Nephron (organoid): ENCODE data around the gene ST3GAL4.
"Not testable (repeated sequence)": the region's sequence is repeated elsewhere in the genome, so short reads cannot be mapped to it uniquely, and the experiment has no call there.

Experiments
- H3K27ac Mint-ChIP-seq, 3 experiments: 2 replicates each; pipeline ENCODE4 v1.8.0; 2020; ENCODE audit warnings: mixed read lengths in 3 of 3, mild to moderate bottlenecking in 2 of 3, moderate library complexity in 1 of 3
- H3K27me3 Mint-ChIP-seq: 2 replicates; pipeline ENCODE4 v1.8.0; 2021; ENCODE audit warnings: low read depth, mild to moderate bottlenecking, moderate library complexity, mixed read lengths
- H3K36me3 Mint-ChIP-seq: 2 replicates; pipeline ENCODE4 v1.8.0; 2020; ENCODE audit warnings: low read depth, mixed read lengths
- H3K4me1 Mint-ChIP-seq: 2 replicates; pipeline ENCODE4 v1.8.0; 2020; ENCODE audit warnings: mixed read lengths
- H3K4me3 Mint-ChIP-seq, 3 experiments: 2 replicates each; pipeline ENCODE4 v1.8.0; 2020; ENCODE audit warnings: mild to moderate bottlenecking in 3 of 3, mixed read lengths in 3 of 3, moderate library complexity in 2 of 3
- H3K9me3 Mint-ChIP-seq: 2 replicates; pipeline ENCODE4 v1.8.0; 2020; ENCODE audit warnings: mixed read lengths
- CTCF ChIP-seq, 3 experiments: fragments of 200-600 bp; sonication (generic); IDR thresholded peaks; one replicate each; pipeline ENCODE4 v1.5.0; 2021; ENCODE audit warnings: antibody characterized with exemption in 3 of 3; ENCODE audit not compliant: unreplicated experiment in 3 of 3

ST3GAL4 gene

GRCh38 chr11:126355324-126355925 is at the start of gene ST3GAL4:
ST3GAL4 (plus strand) TSS chr11:126355686; CDS start chr11:126406156, 50,470 bp downstream.
- H3K27me3 Mint-ChIP-seq: no peaks in the 10 kb centered on the region
- H3K27ac Mint-ChIP-seq: peak within 1 kb of the TSS; percentile 77 to 95 (median 89)
- no peaks in the 10 kb centered on the region for H3K9me3 Mint-ChIP-seq
- H3K4me3 Mint-ChIP-seq: peak within 1 kb of the TSS; percentile 90 to 96 (median 95)
- H3K4me1 Mint-ChIP-seq: peaks cover 72% of the 10 kb centered on the region
- peaks cover 7% of the 10 kb centered on the region for H3K36me3 Mint-ChIP-seq
- no peak for TF ChIP-seq CTCF (IDR thresholded peaks at IDR 0.05; ENCODE audit: unreplicated experiment in 3 of 3)

- Mint-ChIP-seq H3K27ac (peak overlapping the region in 1 of 3 experiments; percentile 38), H3K4me3 (peak overlapping the region; percentile 48 to 74 (median 74)), H3K9me3 (no peaks in the 10 kb centered on the region), H3K36me3 (peaks cover 21% of the 10 kb centered on the region), H3K27me3 (peaks cover 3% of the 10 kb centered on the region), H3K4me1 (peaks cover 44% of the 10 kb centered on the region)
- TF ChIP-seq CTCF (IDR thresholded peaks at IDR 0.05; ENCODE audit: unreplicated experiment in 3 of 3): no peak
These were observed 49.8 kb upstream of the ST3GAL4 start for GRCh38 chr11:126305699-126306098.

GRCh38 chr11:126307706-126308105 is 47.8 kb upstream of the ST3GAL4 start:
- Mint-ChIP-seq H3K9me3 (no peaks in the 10 kb centered on the region), H3K36me3 (peaks cover 22% of the 10 kb centered on the region), H3K27me3 (peaks cover 3% of the 10 kb centered on the region), H3K27ac (peak overlapping the region; percentile 17 to 49 (median 42)), H3K4me3 (peak overlapping the region in 1 of 3 experiments; percentile 8), H3K4me1 (peaks cover 53% of the 10 kb centered on the region)
- peak; percentile 44 to 49 (median 49) for TF ChIP-seq CTCF (IDR thresholded peaks at IDR 0.05; ENCODE audit: unreplicated experiment in 3 of 3)

GRCh38 chr11:126308271-126308671 is 47.2 kb upstream of the ST3GAL4 start:
- peak overlapping the region in 1 of 3 experiments; percentile 64 for H3K4me3 Mint-ChIP-seq
- H3K36me3 Mint-ChIP-seq: peaks cover 17% of the 10 kb centered on the region
- peaks cover 3% of the 10 kb centered on the region for H3K27me3 Mint-ChIP-seq
- no peak for TF ChIP-seq CTCF (IDR thresholded peaks at IDR 0.05; ENCODE audit: unreplicated experiment in 3 of 3)
- peak overlapping the region; percentile 17 to 85 (median 49) for H3K27ac Mint-ChIP-seq
- H3K4me1 Mint-ChIP-seq: peaks cover 54% of the 10 kb centered on the region
- H3K9me3 Mint-ChIP-seq: no peaks in the 10 kb centered on the region

GRCh38 chr11:126308771-126309170 is 46.7 kb upstream of the ST3GAL4 start:
- Mint-ChIP-seq H3K36me3 (peaks cover 17% of the 10 kb centered on the region), H3K27ac (peak overlapping the region in 1 of 3 experiments; percentile 49), H3K4me1 (peaks cover 53% of the 10 kb centered on the region)
- H3K9me3 Mint-ChIP-seq, H3K4me3 Mint-ChIP-seq, H3K27me3 Mint-ChIP-seq: not testable (repeated sequence)

- peaks cover 43% of the 10 kb centered on the region for H3K4me1 Mint-ChIP-seq
- no peak overlapping the region for H3K4me3 Mint-ChIP-seq
- TF ChIP-seq CTCF (IDR thresholded peaks at IDR 0.05; ENCODE audit: unreplicated experiment in 3 of 3): peak; percentile 82 to 93 (median 91)
- peaks cover 24% of the 10 kb centered on the region for H3K36me3 Mint-ChIP-seq
- peak overlapping the region in 2 of 3 experiments; percentile 19 to 32 for H3K27ac Mint-ChIP-seq
- peaks cover 3% of the 10 kb centered on the region for H3K27me3 Mint-ChIP-seq
- no peaks in the 10 kb centered on the region for H3K9me3 Mint-ChIP-seq
These were observed 45.1 kb upstream of the ST3GAL4 start for GRCh38 chr11:126310200-126310991.
